ENCODE data around the gene PDCD1. TPM values are rescaled to one million over a fixed set of nuclear protein-coding genes. Genes with fewer than 3 reads are reported as not detected.
"Not testable (repeated sequence)": the region's sequence is repeated elsewhere in the genome, so short reads cannot be mapped to it uniquely, and the experiment has no call there.

The PDCD1 gene
- total and polyA plus RNA-seq, 2 donors (not counting 1 experiment from before 2014, with no cell fraction given): 0.28 to 1.3 TPM

GRCh38 chr2:241906826-241907570, 48.3 kb upstream of the PDCD1 start:
- H3K27me3 ChIP-seq (replicated peaks in 1 of 4; ENCODE audit: control extremely low read depth in 1 of 4, control insufficient read depth in 3 of 4, insufficient read depth in 4 of 4, low read length in 3 of 4): no peaks in the 10 kb centered on the region
- Mint-ChIP-seq H3K4me1 (peaks cover 4% of the 10 kb centered on the region), H3K27ac (no peak overlapping the region), H3K4me3 (no peak overlapping the region), H3K27me3 (no peaks in the 10 kb centered on the region), H3K9me3 (ENCODE audit: insufficient read depth) (no peaks in the 10 kb centered on the region)
- ChIA-PET CTCF (no interaction called here), POLR2A (no interaction called here)
- no peak overlapping the region for H3K4me3 ChIP-seq (ENCODE audit: control extremely low read depth in 1 of 5, extremely low read depth in 1 of 5, insufficient read depth in 1 of 5, low read depth in 2 of 5, low read length in 4 of 5)
- H3K27ac ChIP-seq (ENCODE audit: low read length in 2 of 2): no peak overlapping the region
- peaks cover 0 to 32% of the 10 kb centered on the region in 2 experiments for H3K36me3 ChIP-seq (replicated peaks in 1 of 2; ENCODE audit: control extremely low read depth in 1 of 2, control insufficient read depth in 1 of 2, extremely low read depth in 1 of 2, insufficient read depth in 2 of 2, low read length in 1 of 2)
- H2AFZ ChIP-seq (ENCODE audit: insufficient read depth, low read depth, low read length, poor library complexity, severe bottlenecking): no peak overlapping the region
- ATAC-seq (ENCODE audit: low read depth) (no peak), DNase-seq (no peak)
- no peak for TF ChIP-seq CTCF (IDR thresholded peaks at IDR 0.05)
- TF ChIP-seq EZH2 (IDR thresholded peaks at IDR 0.05; ENCODE audit: borderline replicate concordance, insufficient read depth, low read depth, low read length, poor library complexity, severe bottlenecking): no peak
- H4K20me1 ChIP-seq (ENCODE audit: control insufficient read depth, insufficient read depth, low read length, poor library complexity, severe bottlenecking): peaks cover 56% of the 10 kb centered on the region
- H3K4me2 ChIP-seq (replicated peaks; ENCODE audit: low read depth, low read length, poor library complexity, severe bottlenecking): no peak overlapping the region
- 98% methylated on average over 10 of the region's 18 CpGs for WGBS (ENCODE audit: insufficient coverage)
- no peak overlapping the region for H3K9ac ChIP-seq (ENCODE audit: low read length)
- H3K9me3 ChIP-seq (ENCODE audit: control extremely low read depth in 1 of 3, control insufficient read depth in 2 of 3, insufficient read depth in 1 of 3, low read length in 2 of 3): no peaks in the 10 kb centered on the region
- intact Hi-C loops (cut with micrococcal nuclease): no loop called here
- peaks cover 45% of the 10 kb centered on the region for H3K79me2 ChIP-seq (ENCODE audit: control insufficient read depth, insufficient read depth, low read length)
- H3K4me1 ChIP-seq (ENCODE audit: control insufficient read depth in 2 of 2, insufficient read depth in 2 of 2, low read length in 2 of 2): peaks cover 0 to 1% of the 10 kb centered on the region in 2 donors

- H2AFZ ChIP-seq (ENCODE audit: insufficient read depth, low read depth, low read length, poor library complexity, severe bottlenecking); H3K27ac ChIP-seq (ENCODE audit: low read length in 2 of 2); H3K9ac ChIP-seq (ENCODE audit: low read length); H3K4me2 ChIP-seq (replicated peaks; ENCODE audit: low read depth, low read length, poor library complexity, severe bottlenecking); intact Hi-C loops (cut with micrococcal nuclease); H3K9me3 ChIP-seq (ENCODE audit: control extremely low read depth in 1 of 3, control insufficient read depth in 2 of 3, insufficient read depth in 1 of 3, low read length in 2 of 3); DNase-seq; H3K27me3 ChIP-seq (replicated peaks in 1 of 4; ENCODE audit: control extremely low read depth in 1 of 4, control insufficient read depth in 3 of 4, insufficient read depth in 4 of 4, low read length in 3 of 4); H3K9me3 Mint-ChIP-seq (ENCODE audit: insufficient read depth); ATAC-seq (ENCODE audit: low read depth); CTCF ChIA-PET; H3K27me3 Mint-ChIP-seq; H3K4me1 ChIP-seq (ENCODE audit: control insufficient read depth in 2 of 2, insufficient read depth in 2 of 2, low read length in 2 of 2); H3K27ac Mint-ChIP-seq; H3K4me1 Mint-ChIP-seq; H3K4me3 ChIP-seq (ENCODE audit: control extremely low read depth in 1 of 5, extremely low read depth in 1 of 5, insufficient read depth in 1 of 5, low read depth in 2 of 5, low read length in 4 of 5); H3K4me3 Mint-ChIP-seq; POLR2A ChIA-PET: not testable (repeated sequence)
- Histone ChIP-seq H3K36me3 (replicated peaks in 1 of 2; ENCODE audit: control extremely low read depth in 1 of 2, control insufficient read depth in 1 of 2, extremely low read depth in 1 of 2, insufficient read depth in 2 of 2, low read length in 1 of 2) (peaks cover 0 to 25% of the 10 kb centered on the region in 2 experiments), H4K20me1 (ENCODE audit: control insufficient read depth, insufficient read depth, low read length, poor library complexity, severe bottlenecking) (peaks cover 56% of the 10 kb centered on the region), H3K79me2 (ENCODE audit: control insufficient read depth, insufficient read depth, low read length) (peaks cover 45% of the 10 kb centered on the region)
- 95% methylated on average over 4 of the region's 5 CpGs for WGBS (ENCODE audit: insufficient coverage)
Observed at GRCh38 chr2:241906378-241906770, 47.7 kb upstream of the PDCD1 start.
